GM18858 (cell line): ENCODE results near the gene CAMSAP2.
A peak's percentile ranks its signal among the peaks of the same experiment; 100 is the strongest.
"Not testable (repeated sequence)": the region's sequence is repeated elsewhere in the genome, so short reads cannot be mapped to it uniquely, and the experiment has no call there.

ENCODE experiments used
- ATAC-seq: cut with Tn5 transposase; IDR thresholded peaks from one replicate; pipeline ENCODE4 v1.9.1; 2021; ENCODE audit not compliant: unreplicated experiment

Gene CAMSAP2

GRCh38 chr1:200738949-200739651, 407 bp downstream of the CAMSAP2 start:
- no peak for ATAC-seq

DNA sequence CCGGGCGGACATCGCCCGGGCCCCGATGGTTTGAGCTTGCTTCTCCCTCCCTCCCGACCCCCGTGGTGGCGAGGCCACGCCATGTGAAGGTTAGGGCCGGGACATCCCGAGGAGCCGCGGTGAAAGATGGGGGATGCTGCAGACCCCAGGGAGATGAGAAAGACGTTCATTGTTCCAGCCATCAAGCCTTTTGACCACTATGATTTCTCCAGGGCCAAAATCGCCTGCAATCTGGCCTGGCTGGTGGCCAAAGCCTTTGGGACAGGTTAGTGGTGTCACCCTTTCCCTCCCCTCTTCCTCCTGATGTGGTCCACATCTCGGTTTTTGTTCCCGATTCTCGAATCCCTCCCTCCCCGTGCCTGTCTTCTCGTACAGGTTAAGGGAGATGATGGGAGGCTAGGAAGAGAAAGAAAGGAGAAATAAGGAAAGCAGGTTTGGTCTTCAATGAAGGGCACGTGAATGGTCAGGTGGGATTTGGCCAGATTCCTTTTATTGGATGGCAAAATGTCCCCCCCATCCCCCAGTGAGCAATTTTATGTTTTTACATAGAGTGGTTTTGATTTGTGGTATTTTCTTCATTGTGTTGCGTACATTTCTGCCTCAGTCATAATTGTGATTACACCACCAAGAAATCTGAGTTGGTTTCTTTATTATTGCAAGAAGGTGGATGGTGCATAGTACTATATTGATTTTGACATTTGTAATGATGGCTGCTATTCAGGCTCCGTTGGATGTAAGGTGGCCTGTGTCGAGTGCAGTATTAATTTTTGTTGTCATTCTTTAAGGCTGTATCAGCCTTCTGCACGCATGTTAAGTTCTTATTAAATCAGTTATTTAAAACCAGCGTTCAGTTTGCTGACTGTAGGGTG, 1.2 kb downstream of the CAMSAP2 start:
- no peak for ATAC-seq

DNA sequence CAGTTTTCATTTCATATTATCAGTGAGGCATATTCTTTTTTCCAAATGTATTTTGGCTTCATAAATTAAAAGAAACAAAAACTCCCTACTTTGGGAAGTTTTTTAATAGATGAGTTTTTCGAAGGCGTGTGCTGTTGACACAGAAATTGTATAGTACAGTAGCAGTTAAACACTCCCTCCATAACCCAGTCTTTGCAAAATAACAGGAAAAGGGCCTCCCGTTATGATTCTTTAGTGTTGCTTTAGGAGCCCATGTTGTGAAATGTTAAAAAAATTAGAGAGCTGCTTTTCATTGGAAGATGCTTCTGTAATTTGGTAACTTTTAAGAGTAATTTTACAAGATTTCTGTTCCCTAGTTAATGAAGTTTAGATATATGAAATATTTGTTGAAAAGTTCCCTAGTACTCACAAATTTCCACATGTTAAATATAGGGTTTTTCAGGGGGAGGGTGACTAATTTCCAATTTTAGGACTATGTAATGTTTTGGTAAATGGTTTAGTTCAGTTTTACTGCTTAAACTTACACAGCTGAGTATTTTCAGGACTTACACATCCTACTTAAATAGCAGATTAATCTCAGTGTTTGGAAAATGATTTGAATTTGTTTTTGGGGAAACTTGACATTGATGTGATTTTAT, 2.0 kb downstream of the CAMSAP2 start:
- no peak for ATAC-seq

DNA sequence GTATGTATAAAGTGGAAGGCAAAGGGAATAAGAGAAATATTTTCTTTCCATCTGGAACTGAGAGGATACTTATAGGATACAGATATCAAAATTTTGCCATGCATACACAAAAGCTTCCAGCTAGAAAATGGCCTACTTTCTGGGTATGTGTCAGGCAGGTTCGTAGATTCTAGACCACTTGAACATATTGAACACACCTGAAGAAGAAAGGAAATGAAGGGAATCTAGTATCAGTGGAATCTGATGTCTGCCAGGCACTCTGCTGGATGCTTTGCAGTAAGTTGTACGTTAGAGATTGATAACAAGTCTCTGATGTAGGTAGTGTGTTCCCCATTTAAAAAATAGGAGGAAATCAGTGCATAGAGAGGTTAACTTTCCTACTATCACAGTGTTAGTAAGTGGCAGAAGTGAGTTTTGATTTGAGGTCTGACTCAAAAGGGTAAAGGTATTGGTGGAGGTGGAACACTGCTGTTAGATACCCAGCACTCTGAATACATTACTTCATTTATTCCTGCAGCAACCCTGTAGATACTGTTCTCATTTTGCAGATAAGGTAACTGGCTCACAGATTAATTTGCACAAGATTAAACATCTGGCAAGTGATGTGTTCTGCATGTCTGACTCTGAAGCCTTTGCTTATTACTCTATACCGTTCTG, 3.0 kb downstream of the CAMSAP2 start:
- ATAC-seq = no peak

DNA sequence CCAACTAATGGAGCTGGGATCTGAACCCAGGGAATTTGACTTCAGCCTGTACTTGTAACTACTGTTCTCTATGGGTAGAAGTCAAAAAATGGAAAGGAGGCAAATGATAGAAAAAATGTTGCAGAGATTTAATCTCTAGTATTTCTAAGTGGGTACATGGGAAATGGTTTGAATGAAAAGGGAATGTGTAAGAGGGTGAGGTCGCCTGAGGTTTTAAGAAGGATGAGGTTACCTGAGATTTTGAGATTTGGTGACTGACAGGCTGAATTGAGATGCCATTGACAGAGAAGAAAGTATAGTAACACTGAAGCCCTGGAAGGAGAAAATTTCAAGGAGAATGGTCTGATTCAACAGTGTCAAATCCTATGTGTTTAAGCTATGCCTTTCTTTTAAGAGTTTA, 5.5 kb downstream of the CAMSAP2 start:
- no peak for ATAC-seq

GRCh38 chr1:200749090-200749489, 10.4 kb downstream of the CAMSAP2 start:
- ATAC-seq = no peak

GRCh38 chr1:200750749-200751148, 12.1 kb downstream of the CAMSAP2 start:
- not testable (repeated sequence) for ATAC-seq

GRCh38 chr1:200751717-200752116, 13.0 kb downstream of the CAMSAP2 start:
- peak; percentile 81 for ATAC-seq

GRCh38 chr1:200753650-200754198, 15.0 kb downstream of the CAMSAP2 start:
- ATAC-seq = no peak

DNA sequence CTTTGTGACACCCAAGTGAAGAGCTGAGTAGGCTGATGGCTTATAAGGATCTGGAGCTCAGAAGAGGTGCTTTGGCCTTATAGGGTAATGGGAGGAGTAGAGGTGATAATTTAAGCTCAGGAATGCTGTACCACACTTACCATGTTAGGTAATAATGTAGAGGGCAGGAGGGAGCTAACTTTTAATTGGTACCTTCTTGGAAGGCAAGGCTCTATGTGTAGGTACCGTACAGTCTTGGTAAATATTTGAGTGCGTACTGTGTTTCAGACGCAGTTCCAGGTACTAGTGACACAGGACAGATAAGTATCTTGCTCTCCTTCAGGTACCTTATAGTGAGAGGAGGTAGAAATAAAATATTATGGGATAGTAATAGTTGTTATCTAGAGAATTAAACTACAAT, 16.8 kb downstream of the CAMSAP2 start:
- no peak for ATAC-seq

DNA sequence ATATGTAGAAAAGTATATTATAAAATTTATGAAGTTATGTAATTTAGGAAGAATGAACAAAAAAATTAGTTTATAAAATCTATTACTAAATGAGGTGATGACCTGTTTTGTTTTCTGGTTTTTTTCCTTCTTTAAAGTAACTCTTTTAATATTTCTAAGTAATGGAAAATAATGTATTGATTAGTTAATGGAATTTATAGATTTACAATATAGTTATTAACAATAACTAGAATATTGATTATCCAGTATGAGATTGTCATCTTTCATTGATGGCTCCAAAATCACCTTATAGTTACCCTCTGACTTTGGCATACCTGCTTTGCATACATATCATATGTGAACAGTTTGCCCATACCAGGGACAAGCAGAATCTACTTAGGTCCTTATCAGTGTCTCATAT, 23.4 kb downstream of the CAMSAP2 start:
- no peak for ATAC-seq

DNA sequence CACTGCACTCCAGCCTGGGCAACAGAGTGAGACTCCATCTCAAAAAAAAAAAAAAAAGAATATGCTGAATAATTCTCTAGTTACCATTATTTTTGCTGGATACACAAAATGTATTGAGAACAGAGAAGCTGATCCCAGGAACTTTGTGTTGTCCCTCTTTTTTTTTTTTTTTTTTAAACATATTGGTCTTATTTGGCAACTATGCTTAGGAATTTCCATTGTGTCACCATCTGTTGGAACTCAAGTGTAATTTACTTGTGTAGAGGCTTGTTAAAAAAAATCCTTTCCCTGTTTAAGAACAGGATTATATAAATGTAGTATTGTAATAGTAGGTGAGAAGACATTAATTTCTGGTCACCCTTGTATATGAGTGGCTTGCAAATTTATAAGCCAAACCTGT, 28.6 kb downstream of the CAMSAP2 start:
- no peak for ATAC-seq

DNA sequence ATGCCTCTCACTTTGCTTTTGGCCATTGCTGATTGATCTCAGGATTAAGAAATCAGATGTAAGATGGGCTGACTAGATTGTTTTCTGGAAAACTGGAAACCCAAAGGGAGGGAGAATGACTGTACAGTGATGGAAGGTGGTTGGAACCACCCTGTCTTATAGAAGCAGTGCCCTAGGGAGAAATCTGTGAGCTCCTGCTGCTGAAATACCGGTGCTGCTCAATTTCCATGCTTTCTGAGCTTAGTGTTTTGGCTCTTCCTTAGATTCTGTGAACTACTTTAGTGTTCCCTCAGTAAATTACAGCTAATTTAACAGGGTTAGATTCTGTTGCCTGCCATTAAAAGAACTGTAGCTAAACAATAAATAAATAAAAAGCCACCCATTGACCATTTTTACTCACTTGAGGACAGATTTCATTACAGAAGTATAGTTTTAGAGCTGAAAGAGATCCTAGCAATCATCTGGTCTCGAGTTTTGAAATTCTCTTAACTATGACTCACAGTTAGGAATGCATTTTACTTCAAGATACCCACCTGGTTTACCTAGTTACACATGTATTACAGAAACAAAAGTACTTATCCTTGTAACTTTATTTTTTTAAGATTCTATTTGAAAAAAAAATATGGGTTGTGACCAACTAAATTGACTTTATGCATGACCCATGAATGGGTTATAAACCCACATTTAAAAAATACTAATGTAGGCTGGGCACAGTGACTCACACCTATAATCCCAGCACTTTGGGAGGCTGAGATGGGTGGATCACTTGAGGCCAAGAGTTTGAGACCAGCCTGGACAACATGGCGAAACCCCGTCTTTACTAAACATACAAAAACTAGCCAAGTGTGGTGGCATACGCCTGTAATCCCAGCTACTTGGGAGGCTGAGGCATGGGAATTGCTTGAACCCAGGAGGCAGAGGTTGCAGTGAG, 33.2 kb downstream of the CAMSAP2 start:
- no peak for ATAC-seq

DNA sequence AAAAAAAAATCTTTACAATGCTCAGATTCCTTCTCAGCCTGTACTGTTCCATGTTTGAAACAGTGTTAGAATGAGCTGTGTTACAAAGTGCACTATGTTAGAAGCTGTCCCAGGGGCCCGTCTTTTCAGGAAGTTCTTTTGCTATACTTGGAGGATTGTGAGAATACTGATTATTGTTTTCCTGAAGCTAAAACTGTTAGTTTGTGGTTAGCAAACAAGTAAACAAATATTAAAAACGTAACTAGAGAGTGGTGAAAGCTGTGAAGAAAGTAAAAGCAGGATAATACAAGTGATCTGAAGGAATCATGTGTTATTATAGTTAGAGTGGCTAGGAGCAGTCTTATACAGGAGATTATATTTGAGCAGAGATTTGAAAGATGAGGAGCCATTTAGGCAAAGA, 35.6 kb downstream of the CAMSAP2 start:
- no peak for ATAC-seq

DNA sequence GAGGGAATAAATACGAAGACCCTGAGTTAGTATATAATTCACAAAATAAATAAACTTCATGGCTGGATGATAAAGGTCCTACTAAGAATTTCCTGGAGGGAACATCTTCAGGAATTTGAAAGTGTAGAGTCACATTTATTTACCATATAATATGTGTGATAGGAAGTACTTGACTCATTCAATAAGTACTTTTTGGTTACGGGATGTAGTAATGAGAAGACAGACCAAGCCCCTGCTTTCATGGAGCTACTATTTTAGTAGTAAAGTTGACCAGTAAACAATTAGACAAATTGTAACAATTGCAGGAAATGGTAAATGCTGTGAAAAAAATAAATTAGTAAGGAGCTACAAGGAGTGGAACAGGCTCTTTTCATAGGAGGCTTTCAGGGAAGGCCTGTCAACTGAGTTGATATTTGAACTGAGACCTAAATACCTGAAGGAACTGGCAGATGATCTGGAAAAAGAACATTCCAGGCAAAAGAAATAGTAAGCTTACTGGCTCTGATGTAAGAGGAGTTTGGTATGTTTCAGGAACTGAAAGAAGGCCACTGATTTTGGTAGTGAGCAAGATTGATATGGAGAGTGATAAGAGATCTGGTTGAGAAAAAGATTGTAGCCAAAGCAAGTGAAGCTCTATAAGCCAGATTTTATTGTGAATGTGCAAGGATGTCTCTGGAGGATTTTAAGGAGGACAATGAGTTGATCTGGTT, 36.2 kb downstream of the CAMSAP2 start:
- ATAC-seq = no peak

- no peak for ATAC-seq
These were observed 37.2 kb downstream of the CAMSAP2 start for GRCh38 chr1:200775850-200776249.

DNA sequence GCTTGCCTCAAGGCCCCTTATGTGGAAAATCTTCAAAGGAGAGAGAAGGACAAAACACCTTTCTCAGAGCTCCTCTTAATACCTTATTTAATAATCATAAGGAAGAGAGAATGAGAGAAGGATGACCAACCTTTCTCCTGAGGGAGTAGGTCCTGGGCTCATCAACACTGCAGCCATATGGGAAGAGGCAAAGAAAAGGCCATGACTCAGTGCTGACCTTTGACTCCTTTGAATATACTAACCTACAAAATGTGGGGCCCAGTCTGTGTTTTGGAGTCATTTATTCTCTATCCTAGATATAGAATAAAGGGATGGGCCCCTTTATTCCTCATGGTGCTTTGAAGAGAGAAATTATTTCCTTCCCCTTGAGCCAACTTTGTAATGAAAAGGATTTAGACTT, 38.3 kb downstream of the CAMSAP2 start:
- no peak for ATAC-seq

DNA sequence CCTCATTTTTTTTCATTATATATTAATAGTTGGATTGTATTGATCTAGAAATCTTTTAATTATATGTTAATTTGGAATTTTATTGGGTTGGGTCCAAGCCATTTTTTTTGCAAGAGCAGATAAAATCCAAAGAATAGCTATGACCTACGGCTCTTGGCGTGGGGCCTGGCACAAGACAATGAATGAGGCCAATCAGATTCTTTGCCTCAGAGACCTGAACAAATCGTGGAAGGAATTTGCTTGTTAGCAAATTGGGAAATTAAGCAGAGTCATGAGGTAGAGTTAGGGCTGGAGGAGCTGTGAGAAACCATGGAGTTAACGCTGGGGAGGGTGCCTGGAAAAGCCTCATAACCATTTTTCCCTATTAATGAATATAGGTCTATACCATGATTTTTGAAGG, 40.1 kb downstream of the CAMSAP2 start:
- ATAC-seq = no peak

- ATAC-seq = no peak
These were observed 40.6 kb downstream of the CAMSAP2 start for GRCh38 chr1:200779326-200779725.
